DND-41 (cell line): ENCODE measurements around the gene ACACA.

Experiments
- ATAC-seq: fragments of 200-7000 bp; cut with Tn5 transposase; 3 replicates; pipeline ENCODE4 v1.9.1; 2021; ENCODE audit warnings: low read depth; ENCODE audit not compliant: insufficient read depth
- DNase-seq: peaks from one replicate; pipeline ENCODE4 v3.0.0-alpha.2; 2020
- H2AFZ ChIP-seq: 2 replicates; pipeline ENCODE4 v1.6.0; 2012; ENCODE audit warnings: low read depth, low read length
- H3K27ac ChIP-seq: 2 replicates; pipeline ENCODE4 v1.5.1; 2012; ENCODE audit warnings: low read length, inconsistent platforms
- H3K27me3 ChIP-seq: fragments of 200-600 bp; sonication (generic); 2 replicates; pipeline ENCODE4 v1.6.0; 2012; ENCODE audit warnings: low read length, mild to moderate bottlenecking, inconsistent platforms; ENCODE audit not compliant: insufficient read depth, poor library complexity
- H3K36me3 ChIP-seq: 2 replicates; pipeline ENCODE4 v1.5.1; 2012; ENCODE audit warnings: low read length, inconsistent platforms; ENCODE audit not compliant: insufficient read depth
- H3K4me1 ChIP-seq: 2 replicates; pipeline ENCODE4 v1.5.1; 2012; ENCODE audit warnings: mild to moderate bottlenecking, low read length; ENCODE audit not compliant: insufficient read depth
- H3K4me2 ChIP-seq: 2 replicates; pipeline ENCODE4 v1.6.0; 2012; ENCODE audit warnings: mild to moderate bottlenecking, moderate library complexity, low read length, inconsistent platforms; ENCODE audit not compliant: insufficient read depth
- H3K4me3 ChIP-seq, 2 experiments: fragments of 200-600 bp in 1 of 2; shearing (Covaris generic) in 1 of 2; 2 replicates each; pipeline ENCODE4 v1.5.1; 2012 to 2016; ENCODE audit warnings: inconsistent platforms in 2 of 2, low read length in 2 of 2, mild to moderate bottlenecking in 2 of 2, low read depth in 1 of 2, moderate library complexity in 1 of 2
- H3K79me2 ChIP-seq: 2 replicates; pipeline ENCODE4 v1.6.0; 2012; ENCODE audit warnings: low read length, inconsistent platforms; ENCODE audit not compliant: insufficient read depth
- H3K9ac ChIP-seq: 2 replicates; pipeline ENCODE4 v1.6.0; 2012; ENCODE audit warnings: low read depth, mild to moderate bottlenecking, inconsistent platforms, low read length, moderate library complexity
- H3K9me3 ChIP-seq: 2 replicates; pipeline ENCODE4 v1.5.1; 2012; ENCODE audit warnings: low read length, moderate library complexity, mild to moderate bottlenecking, inconsistent platforms; ENCODE audit not compliant: insufficient read depth, severe bottlenecking
- H4K20me1 ChIP-seq: 2 replicates; pipeline ENCODE4 v1.6.0; 2012; ENCODE audit warnings: low read length; ENCODE audit not compliant: insufficient read depth
- CTCF ChIP-seq: IDR thresholded peaks from 2 replicates; pipeline ENCODE4 v1.5.1; 2012; ENCODE audit warnings: borderline replicate concordance, low read length, moderate library complexity, mild to moderate bottlenecking; ENCODE audit not compliant: poor library complexity, severe bottlenecking; ENCODE audit errors: extremely low read depth
- EZH2 ChIP-seq: IDR thresholded peaks from 3 replicates; pipeline ENCODE4 v1.6.1; 2012; ENCODE audit warnings: borderline replicate concordance, low read depth, mild to moderate bottlenecking, moderate library complexity, low read length, inconsistent platforms; ENCODE audit not compliant: severe bottlenecking

Gene ACACA

GRCh38 chr17:37240381-37240780 is 166.3 kb downstream of the ACACA start:
- DNase-seq (no peak), ATAC-seq (no peak)
- Histone ChIP-seq H3K4me3 (no peak overlapping the region), H4K20me1 (no peaks in the 10 kb centered on the region), H3K27me3 (no peaks in the 10 kb centered on the region), H3K4me1 (no peaks in the 10 kb centered on the region), H2AFZ (no peak overlapping the region), H3K36me3 (peaks cover 85% of the 10 kb centered on the region), H3K27ac (no peak overlapping the region), H3K4me2 (no peak overlapping the region), H3K9me3 (no peaks in the 10 kb centered on the region), H3K9ac (no peak overlapping the region), H3K79me2 (no peaks in the 10 kb centered on the region)
- TF ChIP-seq EZH2 = no peak

DNA sequence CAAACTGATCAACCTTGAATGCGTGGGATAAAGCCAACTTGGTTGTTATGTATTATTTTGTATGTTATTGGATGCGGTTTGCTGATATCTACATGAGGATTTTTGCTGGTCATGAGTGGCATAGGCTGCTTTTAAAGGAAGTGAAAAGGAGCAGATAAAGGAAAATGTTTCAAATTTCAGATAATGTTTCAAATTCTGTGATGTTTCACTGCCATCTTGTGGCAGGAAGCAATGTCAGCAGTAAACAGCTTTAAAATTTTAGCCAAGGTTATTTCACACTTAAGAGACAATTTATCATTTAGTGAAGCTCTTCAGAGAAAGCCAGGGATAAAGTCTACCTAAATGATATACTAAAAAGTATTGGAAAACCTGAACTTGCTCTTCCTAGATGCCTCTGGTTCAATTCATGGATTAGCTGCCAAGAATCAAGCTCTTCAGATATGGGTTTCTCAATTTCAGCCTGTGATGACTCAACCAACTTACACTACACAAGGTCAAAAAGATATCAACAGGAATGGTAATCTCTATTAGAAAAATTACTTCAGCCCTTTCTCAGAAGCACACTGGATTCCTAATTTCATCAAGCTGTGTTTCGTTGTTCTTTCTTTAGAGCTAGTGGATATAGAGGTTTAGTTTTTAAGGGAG is 166.8 kb downstream of the ACACA start:
- TF ChIP-seq CTCF (peak; percentile 75), EZH2 (no peak)
- DNase-seq = no peak
- Histone ChIP-seq H4K20me1 (no peaks in the 10 kb centered on the region), H3K27ac (no peak overlapping the region), H3K9me3 (no peaks in the 10 kb centered on the region), H3K79me2 (no peaks in the 10 kb centered on the region), H3K4me2 (no peak overlapping the region), H2AFZ (no peak overlapping the region), H3K4me1 (no peaks in the 10 kb centered on the region), H3K9ac (no peak overlapping the region), H3K4me3 (no peak overlapping the region), H3K36me3 (peaks cover 83% of the 10 kb centered on the region), H3K27me3 (no peaks in the 10 kb centered on the region)
- no peak for ATAC-seq

DNA sequence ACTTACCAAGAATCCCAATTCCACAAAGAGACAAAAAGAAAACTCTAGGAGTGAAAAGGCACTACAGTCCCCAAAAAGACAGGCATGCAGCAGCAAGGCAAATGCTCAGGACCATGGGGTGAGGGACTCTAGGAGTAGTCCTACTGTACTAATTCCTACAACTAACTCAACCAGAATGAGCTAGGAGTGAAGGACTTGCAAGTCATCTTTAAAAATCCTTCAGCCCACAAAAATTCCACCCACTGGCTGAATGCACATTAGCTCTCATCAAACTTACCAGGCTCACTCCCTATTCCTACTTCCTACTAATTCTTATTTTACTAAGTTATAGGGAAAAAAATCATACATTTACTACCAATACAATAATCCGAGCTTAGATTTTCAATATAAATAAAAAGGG is 172.5 kb downstream of the ACACA start:
- H3K4me2 ChIP-seq = no peak overlapping the region
- H3K36me3 ChIP-seq = peaks cover 70% of the 10 kb centered on the region
- ATAC-seq (no peak), DNase-seq (no peak)
- no peak overlapping the region for H3K4me3 ChIP-seq
- H2AFZ ChIP-seq = no peak overlapping the region
- no peak overlapping the region for H3K27ac ChIP-seq
- H3K9ac ChIP-seq = no peak overlapping the region
- no peaks in the 10 kb centered on the region for H4K20me1 ChIP-seq
- H3K27me3 ChIP-seq = no peaks in the 10 kb centered on the region
- no peaks in the 10 kb centered on the region for H3K79me2 ChIP-seq
- TF ChIP-seq EZH2 (no peak), CTCF (no peak)
- no peaks in the 10 kb centered on the region for H3K4me1 ChIP-seq
- H3K9me3 ChIP-seq = no peaks in the 10 kb centered on the region

- no peak for ATAC-seq
- Histone ChIP-seq H4K20me1 (no peaks in the 10 kb centered on the region), H3K79me2 (no peaks in the 10 kb centered on the region), H3K9me3 (no peaks in the 10 kb centered on the region), H3K4me2 (no peak overlapping the region), H3K4me1 (no peaks in the 10 kb centered on the region), H2AFZ (no peak overlapping the region), H3K4me3 (no peak overlapping the region), H3K27ac (no peak overlapping the region), H3K9ac (no peak overlapping the region), H3K36me3 (peaks cover 59% of the 10 kb centered on the region), H3K27me3 (no peaks in the 10 kb centered on the region)
- DNase-seq = no peak
- TF ChIP-seq CTCF (no peak), EZH2 (no peak)
Observed at GRCh38 chr17:37233036-37233435, 173.6 kb downstream of the ACACA start.
